ENCODE measurements around the gene KCNK2.

Gene KCNK2

DNA sequence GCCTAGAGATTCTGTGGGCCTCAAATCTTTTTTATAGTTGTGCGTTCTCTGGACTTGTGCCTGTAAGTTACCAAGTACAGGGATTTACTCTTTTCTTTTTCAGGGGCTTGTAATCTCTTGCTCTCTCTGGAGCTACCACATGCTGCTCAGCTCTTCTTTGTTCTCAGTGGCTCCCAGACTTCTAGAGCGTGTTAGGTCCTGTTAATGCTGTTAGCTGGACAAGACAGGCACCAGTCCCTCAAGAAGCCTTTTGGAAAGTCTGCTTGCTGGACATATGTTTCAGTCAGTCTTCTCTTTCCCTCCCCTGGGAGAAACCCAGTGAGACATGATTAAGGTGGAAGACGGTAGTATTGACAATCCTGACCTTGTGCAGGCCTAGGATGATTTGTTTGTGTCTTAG lies 29.4 kb downstream of the KCNK2 start:
- Histone ChIP-seq H3F3A (ENCODE audit: low read depth) (no peaks in the 10 kb centered on the region), H4K20me1 (ENCODE audit: insufficient read depth, low read length, poor library complexity, severe bottlenecking) (no peaks in the 10 kb centered on the region), H3K27me3 (ENCODE audit: insufficient read depth, low read length, poor library complexity, severe bottlenecking) (no peaks in the 10 kb centered on the region), H3K4me1 (ENCODE audit: insufficient read depth, low read length, poor library complexity, severe bottlenecking) (no peaks in the 10 kb centered on the region), H2AFZ (ENCODE audit: low read length) (no peak overlapping the region), H3K4me2 (ENCODE audit: low read depth, low read length, poor library complexity, severe bottlenecking) (no peak overlapping the region), H3K4me3 (ENCODE audit: low read length, poor library complexity, severe bottlenecking) (no peak overlapping the region), H3K79me2 (ENCODE audit: insufficient read depth, low read length) (no peaks in the 10 kb centered on the region), H3K36me3 (ENCODE audit: insufficient read depth, low read length) (no peaks in the 10 kb centered on the region), H3K9me3 (ENCODE audit: insufficient read depth, low read depth, low read length) (no peaks in the 10 kb centered on the region), H3K9me2 (replicated peaks; ENCODE audit: low read depth, low read length) (no peaks in the 10 kb centered on the region), H3K9ac (ENCODE audit: low read depth, low read length, poor library complexity, severe bottlenecking) (no peak overlapping the region)
- TF ChIP-seq, protein P1, sequence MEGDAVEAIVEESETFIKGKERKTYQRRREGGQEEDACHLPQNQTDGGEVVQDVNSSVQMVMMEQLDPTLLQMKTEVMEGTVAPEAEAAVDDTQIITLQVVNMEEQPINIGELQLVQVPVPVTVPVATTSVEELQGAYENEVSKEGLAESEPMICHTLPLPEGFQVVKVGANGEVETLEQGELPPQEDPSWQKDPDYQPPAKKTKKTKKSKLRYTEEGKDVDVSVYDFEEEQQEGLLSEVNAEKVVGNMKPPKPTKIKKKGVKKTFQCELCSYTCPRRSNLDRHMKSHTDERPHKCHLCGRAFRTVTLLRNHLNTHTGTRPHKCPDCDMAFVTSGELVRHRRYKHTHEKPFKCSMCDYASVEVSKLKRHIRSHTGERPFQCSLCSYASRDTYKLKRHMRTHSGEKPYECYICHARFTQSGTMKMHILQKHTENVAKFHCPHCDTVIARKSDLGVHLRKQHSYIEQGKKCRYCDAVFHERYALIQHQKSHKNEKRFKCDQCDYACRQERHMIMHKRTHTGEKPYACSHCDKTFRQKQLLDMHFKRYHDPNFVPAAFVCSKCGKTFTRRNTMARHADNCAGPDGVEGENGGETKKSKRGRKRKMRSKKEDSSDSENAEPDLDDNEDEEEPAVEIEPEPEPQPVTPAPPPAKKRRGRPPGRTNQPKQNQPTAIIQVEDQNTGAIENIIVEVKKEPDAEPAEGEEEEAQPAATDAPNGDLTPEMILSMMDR (conservative IDR thresholded peaks at IDR 0.05; ENCODE audit: low read length) = no peak
- no peak for TF ChIP-seq EZH2phosphoT487 (IDR thresholded peaks at IDR 0.05; ENCODE audit: borderline replicate concordance)

DNA sequence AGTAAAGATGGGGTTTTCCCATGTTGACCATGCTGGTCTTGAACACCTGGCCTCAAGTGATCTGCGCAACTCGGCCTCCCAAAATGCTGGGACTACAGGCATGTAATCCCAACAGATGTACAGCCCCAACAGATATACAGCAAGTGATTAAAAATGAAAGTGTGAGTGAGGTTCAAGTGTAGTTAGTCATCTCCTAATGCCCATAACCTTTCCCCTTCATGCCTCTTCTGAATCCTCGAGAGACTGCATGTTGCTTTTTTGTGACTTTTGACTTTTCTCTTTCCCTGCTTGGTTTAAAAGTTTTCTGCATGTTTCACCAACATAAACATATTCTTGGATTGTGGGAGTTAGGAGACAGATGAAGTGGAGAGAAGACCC lies 31.2 kb downstream of the KCNK2 start:
- H3K9me2 ChIP-seq (replicated peaks; ENCODE audit: low read depth, low read length) = no peaks in the 10 kb centered on the region
- H3K79me2 ChIP-seq (ENCODE audit: insufficient read depth, low read length) = no peaks in the 10 kb centered on the region
- H3K36me3 ChIP-seq (ENCODE audit: insufficient read depth, low read length) = no peaks in the 10 kb centered on the region
- no peaks in the 10 kb centered on the region for H3K27me3 ChIP-seq (ENCODE audit: insufficient read depth, low read length, poor library complexity, severe bottlenecking)
- H3K4me1 ChIP-seq (ENCODE audit: insufficient read depth, low read length, poor library complexity, severe bottlenecking) = no peaks in the 10 kb centered on the region
- no peak for TF ChIP-seq EZH2phosphoT487 (IDR thresholded peaks at IDR 0.05; ENCODE audit: borderline replicate concordance)
- TF ChIP-seq, protein P1 (conservative IDR thresholded peaks at IDR 0.05; ENCODE audit: low read length) = no peak
- no peaks in the 10 kb centered on the region for H3F3A ChIP-seq (ENCODE audit: low read depth)
- H3K4me2 ChIP-seq (ENCODE audit: low read depth, low read length, poor library complexity, severe bottlenecking) = no peak overlapping the region
- H4K20me1 ChIP-seq (ENCODE audit: insufficient read depth, low read length, poor library complexity, severe bottlenecking) = no peaks in the 10 kb centered on the region
- H3K9me3 ChIP-seq (ENCODE audit: insufficient read depth, low read depth, low read length) = no peaks in the 10 kb centered on the region
- no peak overlapping the region for H2AFZ ChIP-seq (ENCODE audit: low read length)
- H3K9ac ChIP-seq (ENCODE audit: low read depth, low read length, poor library complexity, severe bottlenecking) = no peak overlapping the region
- no peak overlapping the region for H3K4me3 ChIP-seq (ENCODE audit: low read length, poor library complexity, severe bottlenecking)

DNA sequence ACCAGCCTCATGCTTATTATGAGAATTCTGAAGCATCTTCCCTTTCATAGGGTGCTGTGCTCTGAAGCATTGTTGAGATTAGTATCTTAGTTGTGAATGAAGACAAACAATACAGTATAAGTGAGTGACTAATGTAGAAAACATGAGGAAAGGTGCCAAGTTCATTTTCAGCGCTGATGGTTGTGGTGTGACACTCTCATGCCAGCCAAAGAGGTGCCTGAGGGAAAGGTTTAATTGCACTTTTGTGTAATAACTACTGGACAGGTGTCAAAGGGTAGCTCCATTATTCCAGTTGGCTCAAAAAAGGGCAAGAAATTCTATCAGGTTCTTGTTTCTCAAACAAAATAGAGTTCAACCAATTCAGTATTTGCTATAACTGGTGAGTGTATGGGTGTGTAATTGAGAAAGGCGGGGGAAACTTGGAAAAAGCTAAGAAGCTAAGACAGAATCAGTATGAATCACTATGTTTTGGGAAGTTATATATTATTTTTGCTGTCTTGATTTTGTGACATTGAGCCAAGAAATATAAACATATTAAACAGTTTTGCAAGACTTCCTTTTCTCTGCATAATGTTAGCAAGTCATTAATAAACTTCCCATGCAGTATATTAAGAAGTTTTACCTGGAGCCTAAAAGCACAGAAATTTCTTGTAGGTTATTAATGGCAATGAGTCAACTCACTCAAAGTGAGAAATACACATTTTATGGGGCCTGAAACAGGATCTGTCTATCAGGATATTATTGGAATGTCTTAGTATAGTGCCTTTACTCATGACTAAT lies 31.8 kb downstream of the KCNK2 start:
- Histone ChIP-seq H3K4me2 (ENCODE audit: low read depth, low read length, poor library complexity, severe bottlenecking) (no peak overlapping the region), H3K27me3 (ENCODE audit: insufficient read depth, low read length, poor library complexity, severe bottlenecking) (no peaks in the 10 kb centered on the region), H3K9ac (ENCODE audit: low read depth, low read length, poor library complexity, severe bottlenecking) (no peak overlapping the region), H3K79me2 (ENCODE audit: insufficient read depth, low read length) (no peaks in the 10 kb centered on the region), H2AFZ (ENCODE audit: low read length) (no peak overlapping the region), H3K36me3 (ENCODE audit: insufficient read depth, low read length) (no peaks in the 10 kb centered on the region), H3F3A (ENCODE audit: low read depth) (no peaks in the 10 kb centered on the region), H3K9me2 (replicated peaks; ENCODE audit: low read depth, low read length) (no peaks in the 10 kb centered on the region), H3K4me3 (ENCODE audit: low read length, poor library complexity, severe bottlenecking) (no peak overlapping the region), H4K20me1 (ENCODE audit: insufficient read depth, low read length, poor library complexity, severe bottlenecking) (no peaks in the 10 kb centered on the region), H3K4me1 (ENCODE audit: insufficient read depth, low read length, poor library complexity, severe bottlenecking) (no peaks in the 10 kb centered on the region), H3K9me3 (ENCODE audit: insufficient read depth, low read depth, low read length) (no peaks in the 10 kb centered on the region)
- TF ChIP-seq, protein P1 (conservative IDR thresholded peaks at IDR 0.05; ENCODE audit: low read length) = no peak
- no peak for TF ChIP-seq EZH2phosphoT487 (IDR thresholded peaks at IDR 0.05; ENCODE audit: borderline replicate concordance)
